Astrocyte of the cerebellum (primary cell): Measurements from ENCODE around the gene ELMO3.

Experiments
- DNase-seq: peaks from one replicate; pipeline ENCODE4 v3.0.0-alpha.2; 2011; ENCODE audit warnings: low read depth
- H3K4me3 ChIP-seq: 2 replicates; pipeline ENCODE4 v1.5.1; 2011; ENCODE audit warnings: mild to moderate bottlenecking, low read depth, low read length, moderate library complexity
- CTCF ChIP-seq: IDR thresholded peaks from 2 replicates; pipeline ENCODE4 v1.5.1; 2012; ENCODE audit warnings: low read length, low read depth, moderate library complexity, mild to moderate bottlenecking; ENCODE audit errors: missing control alignments
- in situ Hi-C: cut with HindIII; loops from 2 replicates; pipeline ENCODE4 v1.10.0; 2017; ENCODE audit warnings: low sequenced_read_pairs

ELMO3 gene

GRCh38 chr16:67209565-67209964 is 10.6 kb downstream of the ELMO3 start:
- in situ Hi-C loops = no loop called here
- H3K4me3 ChIP-seq = no peak overlapping the region
- DNase-seq = no peak
- no peak for TF ChIP-seq CTCF

GRCh38 chr16:67210069-67210937 is 11.4 kb downstream of the ELMO3 start:
- no peak for DNase-seq
- in situ Hi-C loops = no loop called here
- no peak overlapping the region for H3K4me3 ChIP-seq
- TF ChIP-seq CTCF = no peak

GRCh38 chr16:67211674-67212073 is 12.7 kb downstream of the ELMO3 start:
- in situ Hi-C loops = no loop called here
- no peak overlapping the region for H3K4me3 ChIP-seq
- no peak for TF ChIP-seq CTCF
- DNase-seq = no peak

- no peak for DNase-seq
- no peak for TF ChIP-seq CTCF
- no peak overlapping the region for H3K4me3 ChIP-seq
- in situ Hi-C loops = no loop called here
Observed at GRCh38 chr16:67212766-67213165, 13.8 kb downstream of the ELMO3 start.

- in situ Hi-C loops = no loop called here
Observed at GRCh38 chr16:67213197-67214019, 14.5 kb downstream of the ELMO3 start.

More at GRCh38 chr16:67213197-67214019, 14.5 kb downstream of the ELMO3 start:
- no peak for TF ChIP-seq CTCF
- no peak overlapping the region for H3K4me3 ChIP-seq
- DNase-seq = no peak
